Activated T-cell treated with anti-CD3 and anti-CD28 coated beads, Interleukin-2, amount 50 U/mL, for 4 hours (primary cell): ENCODE data around the gene BRF1. TPM values are rescaled to one million over a fixed set of nuclear protein-coding genes. Genes with fewer than 3 reads are reported as not detected.

Source experiments
- ATAC-seq, 2 donors: fragments of 200-7000 bp; cut with Tn5 transposase; one replicate each; pipeline ENCODE4 v1.10.0; 2021
- DNase-seq: peaks from one replicate; pipeline ENCODE4 v3.0.0-alpha.2; 2020
- H3K27me3 Mint-ChIP-seq: one replicate; pipeline ENCODE4 v1.8.0; 2021; ENCODE audit warnings: low read depth, mixed read lengths
- H3K36me3 Mint-ChIP-seq: one replicate; pipeline ENCODE4 v1.8.0; 2022; ENCODE audit warnings: mixed read lengths; ENCODE audit not compliant: insufficient read depth
- H3K4me1 Mint-ChIP-seq: one replicate; pipeline ENCODE4 v1.8.0; 2021; ENCODE audit warnings: low read depth, mixed read lengths
- H3K4me3 Mint-ChIP-seq: one replicate; pipeline ENCODE4 v1.8.0; 2021; ENCODE audit warnings: mild to moderate bottlenecking, moderate library complexity, mixed read lengths
- H3K9me3 Mint-ChIP-seq: one replicate; pipeline ENCODE4 v1.8.0; 2021; ENCODE audit warnings: mixed read lengths
- total RNA-seq, 3 donors: library from RNA; stranded (reverse); gene quantifications; one replicate each; pipeline ENCODE4 v1.2.1, GENCODE V29; 2021

Gene BRF1
- total RNA-seq, 3 donors from 2014 or later, result 33.5 to 36.4 (median 35.4) TPM

- ATAC-seq, result no peak
- H3K9me3 Mint-ChIP-seq, result no peaks in the 10 kb centered on the region
- H3K4me1 Mint-ChIP-seq, result peaks cover 4% of the 10 kb centered on the region
- H3K4me3 Mint-ChIP-seq, result no peak overlapping the region
- no peaks in the 10 kb centered on the region for H3K27me3 Mint-ChIP-seq
- peaks cover 4% of the 10 kb centered on the region for H3K36me3 Mint-ChIP-seq
- no peak for DNase-seq
Observed at GRCh38 chr14:105207460-105207901, 93.3 kb downstream of the BRF1 start.

- Mint-ChIP-seq H3K9me3 (no peaks in the 10 kb centered on the region), H3K36me3 (peaks cover 4% of the 10 kb centered on the region), H3K4me3 (no peak overlapping the region), H3K27me3 (no peaks in the 10 kb centered on the region), H3K4me1 (peaks cover 6% of the 10 kb centered on the region)
- ATAC-seq (no peak), DNase-seq (no peak)
Observed at GRCh38 chr14:105206873-105207272, 93.9 kb downstream of the BRF1 start.

GRCh38 chr14:105205673-105206208, 95.1 kb downstream of the BRF1 start:
- Mint-ChIP-seq H3K4me3 (no peak overlapping the region), H3K4me1 (peaks cover 9% of the 10 kb centered on the region), H3K27me3 (peaks cover 2% of the 10 kb centered on the region), H3K36me3 (peaks cover 3% of the 10 kb centered on the region), H3K9me3 (no peaks in the 10 kb centered on the region)
- DNase-seq (no peak), ATAC-seq (no peak)

- ATAC-seq, result no peak
Observed at GRCh38 chr14:105204931-105205672, 95.7 kb downstream of the BRF1 start.

GRCh38 chr14:105204206-105204930, 96.4 kb downstream of the BRF1 start:
- Mint-ChIP-seq H3K4me1 (peaks cover 9% of the 10 kb centered on the region), H3K4me3 (no peak overlapping the region), H3K9me3 (no peaks in the 10 kb centered on the region), H3K27me3 (peaks cover 15% of the 10 kb centered on the region), H3K36me3 (peaks cover 2% of the 10 kb centered on the region)
- no peak for ATAC-seq
- no peak for DNase-seq

More at GRCh38 chr14:105204931-105205672, 95.7 kb downstream of the BRF1 start:
- no peak overlapping the region for H3K4me3 Mint-ChIP-seq
- H3K27me3 Mint-ChIP-seq, result peaks cover 8% of the 10 kb centered on the region
- H3K4me1 Mint-ChIP-seq, result peaks cover 9% of the 10 kb centered on the region
- DNase-seq, result no peak
- no peaks in the 10 kb centered on the region for H3K9me3 Mint-ChIP-seq
- H3K36me3 Mint-ChIP-seq, result peaks cover 2% of the 10 kb centered on the region

GRCh38 chr14:105203701-105204100, 97.1 kb downstream of the BRF1 start:
- Mint-ChIP-seq H3K27me3 (peaks cover 21% of the 10 kb centered on the region), H3K9me3 (no peaks in the 10 kb centered on the region), H3K4me3 (no peak overlapping the region), H3K4me1 (peaks cover 9% of the 10 kb centered on the region), H3K36me3 (no peaks in the 10 kb centered on the region)
- DNase-seq, result no peak
- ATAC-seq, result no peak

- H3K36me3 Mint-ChIP-seq, result no peaks in the 10 kb centered on the region
- DNase-seq (peak; percentile 62), ATAC-seq (peak; percentile 46 to 53)
- peaks cover 28% of the 10 kb centered on the region for H3K27me3 Mint-ChIP-seq
- H3K4me1 Mint-ChIP-seq, result peaks cover 9% of the 10 kb centered on the region
- H3K9me3 Mint-ChIP-seq, result no peaks in the 10 kb centered on the region
- no peak overlapping the region for H3K4me3 Mint-ChIP-seq
Observed at GRCh38 chr14:105203057-105203531, 97.7 kb downstream of the BRF1 start.

GRCh38 chr14:105201925-105202513, 98.8 kb downstream of the BRF1 start:
- no peaks in the 10 kb centered on the region for H3K36me3 Mint-ChIP-seq
- DNase-seq (no peak), ATAC-seq (peak; percentile 30 to 35)
- no peak overlapping the region for H3K4me3 Mint-ChIP-seq
- H3K4me1 Mint-ChIP-seq, result peaks cover 9% of the 10 kb centered on the region
- no peaks in the 10 kb centered on the region for H3K9me3 Mint-ChIP-seq
- H3K27me3 Mint-ChIP-seq, result peaks cover 34% of the 10 kb centered on the region

GRCh38 chr14:105201156-105201924, 99.5 kb downstream of the BRF1 start:
- Mint-ChIP-seq H3K36me3 (no peaks in the 10 kb centered on the region), H3K27me3 (peaks cover 34% of the 10 kb centered on the region), H3K4me1 (peaks cover 9% of the 10 kb centered on the region), H3K9me3 (no peaks in the 10 kb centered on the region), H3K4me3 (no peak overlapping the region)
- DNase-seq, result no peak
- ATAC-seq, result peak in 1 of 2 donors; percentile 4

GRCh38 chr14:105200641-105201040, 100.2 kb downstream of the BRF1 start:
- ATAC-seq (no peak), DNase-seq (no peak)
- peaks cover 37% of the 10 kb centered on the region for H3K27me3 Mint-ChIP-seq
- peaks cover 12% of the 10 kb centered on the region for H3K4me1 Mint-ChIP-seq
- no peaks in the 10 kb centered on the region for H3K36me3 Mint-ChIP-seq
- no peak overlapping the region for H3K4me3 Mint-ChIP-seq
- no peaks in the 10 kb centered on the region for H3K9me3 Mint-ChIP-seq

- no peak overlapping the region for H3K4me3 Mint-ChIP-seq
- no peaks in the 10 kb centered on the region for H3K9me3 Mint-ChIP-seq
- H3K27me3 Mint-ChIP-seq, result peaks cover 40% of the 10 kb centered on the region
- H3K36me3 Mint-ChIP-seq, result no peaks in the 10 kb centered on the region
- peaks cover 16% of the 10 kb centered on the region for H3K4me1 Mint-ChIP-seq
- ATAC-seq (no peak), DNase-seq (no peak)
Observed at GRCh38 chr14:105200074-105200473, 100.7 kb downstream of the BRF1 start.

- no peaks in the 10 kb centered on the region for H3K9me3 Mint-ChIP-seq
- no peak overlapping the region for H3K4me3 Mint-ChIP-seq
- H3K4me1 Mint-ChIP-seq, result peaks cover 19% of the 10 kb centered on the region
- peaks cover 49% of the 10 kb centered on the region for H3K27me3 Mint-ChIP-seq
- ATAC-seq (no peak), DNase-seq (no peak)
- no peaks in the 10 kb centered on the region for H3K36me3 Mint-ChIP-seq
Observed at GRCh38 chr14:105199093-105199492, 101.7 kb downstream of the BRF1 start.

GRCh38 chr14:105198588-105198987, 102.2 kb downstream of the BRF1 start:
- H3K4me3 Mint-ChIP-seq, result no peak overlapping the region
- no peak for ATAC-seq
- H3K4me1 Mint-ChIP-seq, result peaks cover 24% of the 10 kb centered on the region
- no peak for DNase-seq
- no peaks in the 10 kb centered on the region for H3K9me3 Mint-ChIP-seq
- peaks cover 49% of the 10 kb centered on the region for H3K27me3 Mint-ChIP-seq
- H3K36me3 Mint-ChIP-seq, result no peaks in the 10 kb centered on the region

- Mint-ChIP-seq H3K9me3 (no peaks in the 10 kb centered on the region), H3K4me3 (no peak overlapping the region), H3K4me1 (peaks cover 27% of the 10 kb centered on the region), H3K36me3 (no peaks in the 10 kb centered on the region), H3K27me3 (peaks cover 51% of the 10 kb centered on the region)
- DNase-seq (no peak), ATAC-seq (peak in 1 of 2 donors; percentile 20)
Observed at GRCh38 chr14:105197211-105197641, 103.6 kb downstream of the BRF1 start.
